Measurements from ENCODE around the gene GOLGA6D. TPM values are rescaled to one million over a fixed set of nuclear protein-coding genes. Genes with fewer than 3 reads are reported as not detected.

The GOLGA6D gene
- total RNA-seq, 1 experiment from 2014 or later, result 2.6 TPM

DNA sequence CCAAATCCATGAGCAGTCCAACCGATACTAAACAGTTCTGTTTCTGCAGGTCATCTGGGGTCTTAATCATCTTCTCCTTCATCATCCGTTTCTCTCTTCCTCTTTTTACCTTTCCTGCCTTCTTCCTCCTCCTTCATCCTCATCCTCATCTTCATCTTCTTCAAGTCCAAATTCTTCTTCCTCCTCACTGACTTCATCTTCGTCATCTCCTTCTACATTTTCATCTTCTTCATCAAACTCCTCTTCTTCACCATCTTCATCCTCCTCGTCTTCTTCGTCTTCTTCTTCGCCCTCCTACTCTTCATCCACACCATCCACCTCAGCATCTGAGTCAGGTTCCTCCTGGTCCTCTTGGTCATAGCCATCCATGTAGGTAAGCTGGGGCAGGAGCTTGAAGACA is 39.1 kb downstream of the GOLGA6D start (continued):
- TF ChIP-seq, protein P1, sequence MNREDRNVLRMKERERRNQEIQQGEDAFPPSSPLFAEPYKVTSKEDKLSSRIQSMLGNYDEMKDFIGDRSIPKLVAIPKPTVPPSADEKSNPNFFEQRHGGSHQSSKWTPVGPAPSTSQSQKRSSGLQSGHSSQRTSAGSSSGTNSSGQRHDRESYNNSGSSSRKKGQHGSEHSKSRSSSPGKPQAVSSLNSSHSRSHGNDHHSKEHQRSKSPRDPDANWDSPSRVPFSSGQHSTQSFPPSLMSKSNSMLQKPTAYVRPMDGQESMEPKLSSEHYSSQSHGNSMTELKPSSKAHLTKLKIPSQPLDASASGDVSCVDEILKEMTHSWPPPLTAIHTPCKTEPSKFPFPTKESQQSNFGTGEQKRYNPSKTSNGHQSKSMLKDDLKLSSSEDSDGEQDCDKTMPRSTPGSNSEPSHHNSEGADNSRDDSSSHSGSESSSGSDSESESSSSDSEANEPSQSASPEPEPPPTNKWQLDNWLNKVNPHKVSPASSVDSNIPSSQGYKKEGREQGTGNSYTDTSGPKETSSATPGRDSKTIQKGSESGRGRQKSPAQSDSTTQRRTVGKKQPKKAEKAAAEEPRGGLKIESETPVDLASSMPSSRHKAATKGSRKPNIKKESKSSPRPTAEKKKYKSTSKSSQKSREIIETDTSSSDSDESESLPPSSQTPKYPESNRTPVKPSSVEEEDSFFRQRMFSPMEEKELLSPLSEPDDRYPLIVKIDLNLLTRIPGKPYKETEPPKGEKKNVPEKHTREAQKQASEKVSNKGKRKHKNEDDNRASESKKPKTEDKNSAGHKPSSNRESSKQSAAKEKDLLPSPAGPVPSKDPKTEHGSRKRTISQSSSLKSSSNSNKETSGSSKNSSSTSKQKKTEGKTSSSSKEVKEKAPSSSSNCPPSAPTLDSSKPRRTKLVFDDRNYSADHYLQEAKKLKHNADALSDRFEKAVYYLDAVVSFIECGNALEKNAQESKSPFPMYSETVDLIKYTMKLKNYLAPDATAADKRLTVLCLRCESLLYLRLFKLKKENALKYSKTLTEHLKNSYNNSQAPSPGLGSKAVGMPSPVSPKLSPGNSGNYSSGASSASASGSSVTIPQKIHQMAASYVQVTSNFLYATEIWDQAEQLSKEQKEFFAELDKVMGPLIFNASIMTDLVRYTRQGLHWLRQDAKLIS (CRISPR knock-in tag; IDR thresholded peaks at IDR 0.05; ENCODE audit: borderline replicate concordance), result no peak
- TF ChIP-seq, protein P2, sequence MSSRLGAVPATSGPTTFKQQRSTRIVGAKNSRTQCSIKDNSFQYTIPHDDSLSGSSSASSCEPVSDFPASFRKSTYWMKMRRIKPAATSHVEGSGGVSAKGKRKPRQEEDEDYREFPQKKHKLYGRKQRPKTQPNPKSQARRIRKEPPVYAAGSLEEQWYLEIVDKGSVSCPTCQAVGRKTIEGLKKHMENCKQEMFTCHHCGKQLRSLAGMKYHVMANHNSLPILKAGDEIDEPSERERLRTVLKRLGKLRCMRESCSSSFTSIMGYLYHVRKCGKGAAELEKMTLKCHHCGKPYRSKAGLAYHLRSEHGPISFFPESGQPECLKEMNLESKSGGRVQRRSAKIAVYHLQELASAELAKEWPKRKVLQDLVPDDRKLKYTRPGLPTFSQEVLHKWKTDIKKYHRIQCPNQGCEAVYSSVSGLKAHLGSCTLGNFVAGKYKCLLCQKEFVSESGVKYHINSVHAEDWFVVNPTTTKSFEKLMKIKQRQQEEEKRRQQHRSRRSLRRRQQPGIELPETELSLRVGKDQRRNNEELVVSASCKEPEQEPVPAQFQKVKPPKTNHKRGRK (CRISPR knock-in tag; IDR thresholded peaks at IDR 0.05; ENCODE audit: borderline replicate concordance), result no peak
- TF ChIP-seq ZNF232 (CRISPR knock-in tag; IDR thresholded peaks at IDR 0.05) (no peak), OVOL2 (CRISPR knock-in tag; IDR thresholded peaks at IDR 0.05; ENCODE audit: borderline replicate concordance) (no peak)

DNA sequence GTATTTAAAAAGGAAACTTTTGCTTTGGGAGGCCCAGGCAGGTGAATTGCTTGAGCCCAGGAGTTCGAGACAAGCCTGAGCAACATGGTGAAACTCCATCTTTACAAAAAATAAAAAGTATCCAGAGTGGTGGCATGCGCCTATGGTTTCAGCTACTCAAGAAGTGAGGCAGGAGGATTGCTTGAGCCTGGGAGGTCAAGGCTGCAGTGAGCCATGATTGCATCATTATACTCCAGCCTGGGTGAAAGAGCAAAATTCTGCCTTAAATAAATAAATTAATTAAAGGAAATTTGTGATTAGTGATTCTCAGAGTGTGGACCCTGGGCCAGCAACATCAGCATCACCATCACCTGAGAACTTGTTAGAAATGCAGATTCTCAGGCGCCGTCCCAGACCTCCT is 43.3 kb downstream of the GOLGA6D start:
- peaks cover 13% of the 10 kb centered on the region for H3K27me3 Mint-ChIP-seq (ENCODE audit: low read depth)
- no peak overlapping the region for H3K4me3 Mint-ChIP-seq
- H3K4me1 Mint-ChIP-seq, result no peaks in the 10 kb centered on the region
- ChIA-PET POLR2A (no interaction called here), CTCF (no interaction called here)
- no peak for TF ChIP-seq NFATC4 (CRISPR knock-in tag; IDR thresholded peaks at IDR 0.05)
- TF ChIP-seq JAZF1 (CRISPR knock-in tag; IDR thresholded peaks at IDR 0.05), result no peak
- TF ChIP-seq NR2C2 (CRISPR knock-in tag; IDR thresholded peaks at IDR 0.05), result no peak
- TF ChIP-seq ZNF232 (CRISPR knock-in tag; IDR thresholded peaks at IDR 0.05), result no peak
- TF ChIP-seq TEAD1 (CRISPR knock-in tag; IDR thresholded peaks at IDR 0.05), result no peak
- TF ChIP-seq FOXJ3 (CRISPR knock-in tag; IDR thresholded peaks at IDR 0.05; ENCODE audit: borderline replicate concordance), result no peak
- TF ChIP-seq ZNF263 (CRISPR knock-in tag; IDR thresholded peaks at IDR 0.05; ENCODE audit: low read depth), result no peak
- TF ChIP-seq, protein P3, sequence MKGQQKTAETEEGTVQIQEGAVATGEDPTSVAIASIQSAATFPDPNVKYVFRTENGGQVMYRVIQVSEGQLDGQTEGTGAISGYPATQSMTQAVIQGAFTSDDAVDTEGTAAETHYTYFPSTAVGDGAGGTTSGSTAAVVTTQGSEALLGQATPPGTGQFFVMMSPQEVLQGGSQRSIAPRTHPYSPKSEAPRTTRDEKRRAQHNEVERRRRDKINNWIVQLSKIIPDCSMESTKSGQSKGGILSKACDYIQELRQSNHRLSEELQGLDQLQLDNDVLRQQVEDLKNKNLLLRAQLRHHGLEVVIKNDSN (CRISPR knock-in tag; IDR thresholded peaks at IDR 0.05), result no peak
- TF ChIP-seq, protein P4, sequence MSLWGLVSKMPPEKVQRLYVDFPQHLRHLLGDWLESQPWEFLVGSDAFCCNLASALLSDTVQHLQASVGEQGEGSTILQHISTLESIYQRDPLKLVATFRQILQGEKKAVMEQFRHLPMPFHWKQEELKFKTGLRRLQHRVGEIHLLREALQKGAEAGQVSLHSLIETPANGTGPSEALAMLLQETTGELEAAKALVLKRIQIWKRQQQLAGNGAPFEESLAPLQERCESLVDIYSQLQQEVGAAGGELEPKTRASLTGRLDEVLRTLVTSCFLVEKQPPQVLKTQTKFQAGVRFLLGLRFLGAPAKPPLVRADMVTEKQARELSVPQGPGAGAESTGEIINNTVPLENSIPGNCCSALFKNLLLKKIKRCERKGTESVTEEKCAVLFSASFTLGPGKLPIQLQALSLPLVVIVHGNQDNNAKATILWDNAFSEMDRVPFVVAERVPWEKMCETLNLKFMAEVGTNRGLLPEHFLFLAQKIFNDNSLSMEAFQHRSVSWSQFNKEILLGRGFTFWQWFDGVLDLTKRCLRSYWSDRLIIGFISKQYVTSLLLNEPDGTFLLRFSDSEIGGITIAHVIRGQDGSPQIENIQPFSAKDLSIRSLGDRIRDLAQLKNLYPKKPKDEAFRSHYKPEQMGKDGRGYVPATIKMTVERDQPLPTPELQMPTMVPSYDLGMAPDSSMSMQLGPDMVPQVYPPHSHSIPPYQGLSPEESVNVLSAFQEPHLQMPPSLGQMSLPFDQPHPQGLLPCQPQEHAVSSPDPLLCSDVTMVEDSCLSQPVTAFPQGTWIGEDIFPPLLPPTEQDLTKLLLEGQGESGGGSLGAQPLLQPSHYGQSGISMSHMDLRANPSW (CRISPR knock-in tag; conservative IDR thresholded peaks at IDR 0.05; ENCODE audit: low read depth), result no peak
- TF ChIP-seq, protein P5, sequence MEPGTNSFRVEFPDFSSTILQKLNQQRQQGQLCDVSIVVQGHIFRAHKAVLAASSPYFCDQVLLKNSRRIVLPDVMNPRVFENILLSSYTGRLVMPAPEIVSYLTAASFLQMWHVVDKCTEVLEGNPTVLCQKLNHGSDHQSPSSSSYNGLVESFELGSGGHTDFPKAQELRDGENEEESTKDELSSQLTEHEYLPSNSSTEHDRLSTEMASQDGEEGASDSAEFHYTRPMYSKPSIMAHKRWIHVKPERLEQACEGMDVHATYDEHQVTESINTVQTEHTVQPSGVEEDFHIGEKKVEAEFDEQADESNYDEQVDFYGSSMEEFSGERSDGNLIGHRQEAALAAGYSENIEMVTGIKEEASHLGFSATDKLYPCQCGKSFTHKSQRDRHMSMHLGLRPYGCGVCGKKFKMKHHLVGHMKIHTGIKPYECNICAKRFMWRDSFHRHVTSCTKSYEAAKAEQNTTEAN (CRISPR knock-in tag; IDR thresholded peaks at IDR 0.05), result no peak
- TF ChIP-seq, protein P6, sequence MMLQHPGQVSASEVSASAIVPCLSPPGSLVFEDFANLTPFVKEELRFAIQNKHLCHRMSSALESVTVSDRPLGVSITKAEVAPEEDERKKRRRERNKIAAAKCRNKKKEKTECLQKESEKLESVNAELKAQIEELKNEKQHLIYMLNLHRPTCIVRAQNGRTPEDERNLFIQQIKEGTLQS (CRISPR knock-in tag; conservative IDR thresholded peaks at IDR 0.05), result no peak
- TF ChIP-seq MXD4 (CRISPR knock-in tag; IDR thresholded peaks at IDR 0.05; ENCODE audit: borderline replicate concordance), result no peak
- no peak for TF ChIP-seq ZBTB21 (CRISPR knock-in tag; IDR thresholded peaks at IDR 0.05; ENCODE audit: borderline replicate concordance)
- ATAC-seq (no peak), DNase-seq (ENCODE audit: low spot score) (no peak)
- H3K36me3 Mint-ChIP-seq, result no peaks in the 10 kb centered on the region
- H3K9me3 Mint-ChIP-seq, result peaks cover 7% of the 10 kb centered on the region
- H3K27ac Mint-ChIP-seq, result no peak overlapping the region
